HCT116 (cell line): ENCODE data around the gene CCM2.

ENCODE experiments used
- ELF1 ChIP-seq: IDR thresholded peaks from 2 replicates; pipeline ENCODE4 v1.6.1; 2012; ENCODE audit warnings: low read depth, borderline replicate concordance
- JUND ChIP-seq: IDR thresholded peaks from 2 replicates; pipeline ENCODE4 v1.6.1; 2012
- TF ChIP-seq, protein P1 (sequence below), 3 experiments: fragments of 200-600 bp in 1 of 3; sonication (generic) in 1 of 3; IDR thresholded peaks in 2 of 3; conservative IDR thresholded peaks in 1 of 3; 2 replicates each; pipeline ENCODE4 v1.5.1; 2012 to 2017; ENCODE audit warnings: low read depth in 2 of 3, low read length in 2 of 3, antibody characterized with exemption in 1 of 3, borderline replicate concordance in 1 of 3, control low read depth in 1 of 3, mild to moderate bottlenecking in 1 of 3, mixed read lengths in 1 of 3, mixed run types in 1 of 3, moderate library complexity in 1 of 3; ENCODE audit not compliant: insufficient read depth in 1 of 3

DNA sequence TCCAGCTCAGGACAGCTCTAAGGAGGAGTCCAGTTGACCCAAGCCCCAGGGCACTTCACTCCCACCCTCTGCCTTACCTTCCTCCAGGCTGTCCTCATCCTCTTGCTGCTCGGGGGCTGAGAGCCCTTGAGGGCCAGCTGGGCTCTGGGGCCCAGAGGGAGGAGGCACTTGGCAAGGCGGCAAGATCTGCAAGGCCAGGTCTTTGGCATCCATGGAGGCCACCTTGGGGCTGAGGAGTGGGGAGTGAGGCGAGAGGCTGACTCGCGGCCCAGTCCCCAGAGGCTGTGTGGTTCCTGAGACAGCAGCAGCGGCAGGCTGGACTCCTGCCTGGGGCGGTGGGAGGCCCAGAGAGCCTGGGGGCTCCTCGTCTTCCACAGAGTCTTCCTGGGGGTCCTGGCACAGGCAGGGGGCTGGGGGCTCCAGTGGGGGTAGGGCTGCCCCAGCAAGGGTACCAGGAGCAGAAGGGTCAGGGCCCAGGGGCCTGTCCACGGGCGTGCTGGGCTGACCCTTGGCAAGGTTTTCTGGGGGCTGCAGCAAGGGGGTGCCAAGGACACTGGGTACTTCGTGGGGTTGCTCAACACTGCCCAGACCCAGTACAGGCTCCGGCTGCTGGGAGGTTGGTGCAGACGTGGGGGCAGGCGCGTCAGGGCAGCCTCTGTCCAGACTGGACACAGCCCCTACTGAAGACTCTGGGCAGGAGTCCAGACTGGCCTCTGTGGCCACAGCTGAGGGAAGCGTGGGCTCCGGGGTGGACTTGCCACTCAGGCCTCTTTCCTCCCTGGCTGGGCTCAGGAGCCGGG, 82.2 kb downstream of the CCM2 start:
- TF ChIP-seq, protein P1, sequence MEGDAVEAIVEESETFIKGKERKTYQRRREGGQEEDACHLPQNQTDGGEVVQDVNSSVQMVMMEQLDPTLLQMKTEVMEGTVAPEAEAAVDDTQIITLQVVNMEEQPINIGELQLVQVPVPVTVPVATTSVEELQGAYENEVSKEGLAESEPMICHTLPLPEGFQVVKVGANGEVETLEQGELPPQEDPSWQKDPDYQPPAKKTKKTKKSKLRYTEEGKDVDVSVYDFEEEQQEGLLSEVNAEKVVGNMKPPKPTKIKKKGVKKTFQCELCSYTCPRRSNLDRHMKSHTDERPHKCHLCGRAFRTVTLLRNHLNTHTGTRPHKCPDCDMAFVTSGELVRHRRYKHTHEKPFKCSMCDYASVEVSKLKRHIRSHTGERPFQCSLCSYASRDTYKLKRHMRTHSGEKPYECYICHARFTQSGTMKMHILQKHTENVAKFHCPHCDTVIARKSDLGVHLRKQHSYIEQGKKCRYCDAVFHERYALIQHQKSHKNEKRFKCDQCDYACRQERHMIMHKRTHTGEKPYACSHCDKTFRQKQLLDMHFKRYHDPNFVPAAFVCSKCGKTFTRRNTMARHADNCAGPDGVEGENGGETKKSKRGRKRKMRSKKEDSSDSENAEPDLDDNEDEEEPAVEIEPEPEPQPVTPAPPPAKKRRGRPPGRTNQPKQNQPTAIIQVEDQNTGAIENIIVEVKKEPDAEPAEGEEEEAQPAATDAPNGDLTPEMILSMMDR (IDR thresholded peaks at IDR 0.05 in 2 of 3, conservative IDR thresholded peaks at IDR 0.05 in 1 of 3; ENCODE audit: borderline replicate concordance in 1 of 3, insufficient read depth in 1 of 3, low read depth in 2 of 3, low read length in 2 of 3): no peak
- TF ChIP-seq JUND (no peak), ELF1 (no peak)
